CD14-positive monocyte (primary cell): ENCODE measurements around the gene AFDN. TPM values are rescaled to one million over a fixed set of nuclear protein-coding genes. Genes with fewer than 3 reads are reported as not detected.

Experiments used
- DNase-seq, 3 donors: peaks; one replicate each; pipeline ENCODE4 v3.0.0-alpha.2; 2011 to 2022
- H2AFZ ChIP-seq: 2 replicates; pipeline ENCODE4 v1.6.0; 2012; ENCODE audit warnings: mild to moderate bottlenecking, low read depth, low read length, inconsistent platforms; ENCODE audit not compliant: insufficient read depth, poor library complexity, severe bottlenecking
- H3K27ac ChIP-seq, 2 donors: 1 replicate in 1 of 2; 2 replicates in 1 of 2; pipeline ENCODE4 v1.5.1; 2012 to 2013; ENCODE audit warnings: low read length in 2 of 2, control low read depth in 1 of 2, inconsistent platforms in 1 of 2, low read depth in 1 of 2, mild to moderate bottlenecking in 1 of 2
- H3K27me3 ChIP-seq, 2 donors: one replicate each; pipeline versions ENCODE4 v1.6.0 to v1.6.1; 2011 to 2013; ENCODE audit warnings: low read length in 2 of 2; ENCODE audit not compliant: control insufficient read depth in 2 of 2, insufficient read depth in 2 of 2
- H3K36me3 ChIP-seq, 2 donors: replicated peaks in 1 of 2; 1 replicate in 1 of 2; 2 replicates in 1 of 2; pipeline versions ENCODE4 v1.5.1 to v1.6.1; 2012 to 2013; ENCODE audit warnings: low read length in 2 of 2, control low read depth in 1 of 2, inconsistent platforms in 1 of 2, mild to moderate bottlenecking in 1 of 2; ENCODE audit not compliant: insufficient read depth in 2 of 2, control insufficient read depth in 1 of 2
- H3K4me1 ChIP-seq, 2 donors: 1 replicate in 1 of 2; 2 replicates in 1 of 2; pipeline versions ENCODE4 v1.5.1 to v1.6.1; 2012 to 2013; ENCODE audit warnings: low read length in 2 of 2, control low read depth in 1 of 2, inconsistent platforms in 1 of 2, mild to moderate bottlenecking in 1 of 2, moderate library complexity in 1 of 2; ENCODE audit not compliant: insufficient read depth in 2 of 2, control insufficient read depth in 1 of 2
- H3K4me2 ChIP-seq: replicated peaks from 2 replicates; pipeline ENCODE3; 2012; ENCODE audit warnings: low read length, moderate library complexity, mild to moderate bottlenecking; ENCODE audit not compliant: poor library complexity, severe bottlenecking; ENCODE audit errors: extremely low read depth
- H3K4me3 ChIP-seq, 3 experiments: fragments of 200-600 bp in 1 of 3; sonication (generic) in 1 of 3; replicated peaks in 1 of 3; 1 replicate in 2 of 3; 2 replicates in 1 of 3; pipeline ENCODE4 v1.5.1; 2011 to 2013; ENCODE audit warnings: low read length in 3 of 3, mild to moderate bottlenecking in 3 of 3, control low read depth in 2 of 3, low read depth in 2 of 3, inconsistent platforms in 1 of 3, moderate library complexity in 1 of 3
- H3K79me2 ChIP-seq: 2 replicates; pipeline ENCODE4 v1.6.0; 2012; ENCODE audit warnings: mild to moderate bottlenecking, control low read depth, inconsistent platforms, low read length, moderate library complexity; ENCODE audit not compliant: insufficient read depth
- H3K9ac ChIP-seq: 2 replicates; pipeline ENCODE4 v1.6.0; 2017; ENCODE audit warnings: low read length, mild to moderate bottlenecking; ENCODE audit not compliant: insufficient read depth, poor library complexity, severe bottlenecking
- H3K9me3 ChIP-seq, 2 donors: replicated peaks in 1 of 2; 1 replicate in 1 of 2; 2 replicates in 1 of 2; pipeline versions ENCODE4 v1.5.1 to v1.6.1; 2012 to 2013; ENCODE audit warnings: low read length in 2 of 2, control low read depth in 1 of 2; ENCODE audit not compliant: control insufficient read depth in 1 of 2, insufficient read depth in 1 of 2
- H4K20me1 ChIP-seq: 2 replicates; pipeline ENCODE4 v1.6.0; 2012; ENCODE audit warnings: mild to moderate bottlenecking, low read length, control low read depth, moderate library complexity; ENCODE audit not compliant: insufficient read depth
- H3K27ac Mint-ChIP-seq, 7 donors: one replicate each; pipeline ENCODE4 v1.8.0; 2020; ENCODE audit warnings: mild to moderate bottlenecking in 7 of 7, mixed read lengths in 7 of 7, moderate library complexity in 6 of 7, inconsistent platforms in 2 of 7
- H3K27me3 Mint-ChIP-seq, 3 donors: one replicate each; pipeline ENCODE4 v1.8.0; 2021 to 2022; ENCODE audit warnings: low read depth in 3 of 3, mild to moderate bottlenecking in 3 of 3, mixed read lengths in 3 of 3, moderate library complexity in 3 of 3, inconsistent platforms in 1 of 3
- H3K36me3 Mint-ChIP-seq, 2 donors: one replicate each; pipeline ENCODE4 v1.8.0; 2020; ENCODE audit warnings: mixed read lengths in 2 of 2, inconsistent platforms in 1 of 2, mild to moderate bottlenecking in 1 of 2
- H3K4me1 Mint-ChIP-seq: one replicate; pipeline ENCODE4 v1.8.0; 2020; ENCODE audit warnings: mild to moderate bottlenecking, mixed read lengths
- H3K4me3 Mint-ChIP-seq, 2 donors: one replicate each; pipeline ENCODE4 v1.8.0; 2020; ENCODE audit warnings: mild to moderate bottlenecking in 2 of 2, mixed read lengths in 2 of 2, moderate library complexity in 1 of 2
- H3K9me3 Mint-ChIP-seq, 7 donors: one replicate each; pipeline ENCODE4 v1.8.0; 2020 to 2022; ENCODE audit warnings: mixed read lengths in 7 of 7, mild to moderate bottlenecking in 6 of 7, moderate library complexity in 6 of 7, inconsistent platforms in 2 of 7
- CTCF ChIP-seq: fragments of 200-600 bp; IDR thresholded peaks from one replicate; pipeline ENCODE4 v1.8.0; 2022; ENCODE audit warnings: antibody characterized with exemption, mild to moderate bottlenecking
- WGBS: methylation state at CpG from one replicate; pipeline ENCODE4 v1.1.5; 2013; ENCODE audit warnings: missing lambda C conversion rate; ENCODE audit not compliant: insufficient coverage; 5-methylcytosine and 5-hydroxymethylcytosine counted together
- intact Hi-C, 2 donors: fragments of 100-400 bp; cut with micrococcal nuclease; formaldehyde crosslinking; loops; one replicate each; pipeline versions ENCODE4 v1.15.0 to v1.15.1; 2023
- polyA plus RNA-seq, 3 donors: library from polyadenylated mRNA; depleted of rRNA in 1 of 3; unstranded in 2 of 3; stranded (reverse) in 1 of 3; fragments of 300-500 nt in 2 of 3; fragments of >200 nt in 1 of 3; fragmentation: Illumina TruSeq in 2 of 3; gene quantifications; 1 replicate in 2 of 3; 2 replicates in 1 of 3; pipeline ENCODE4 v1.2.3, GENCODE V29; 2012 to 2021

AFDN gene
- polyA plus RNA-seq, 3 donors, result 0.03 to 1.5 TPM; not detected in 1

GRCh38 chr6:167968091-167968490 lies 141.4 kb downstream of the AFDN start:
- H3K36me3 Mint-ChIP-seq, result no peaks in the 10 kb centered on the region
- Histone ChIP-seq H3K4me2 (no peak overlapping the region), H3K4me3 (no peak overlapping the region), H2AFZ (no peak overlapping the region), H3K36me3 (no peaks in the 10 kb centered on the region), H3K4me1 (no peaks in the 10 kb centered on the region), H3K79me2 (no peaks in the 10 kb centered on the region), H3K27ac (no peak overlapping the region), H3K27me3 (no peaks in the 10 kb centered on the region), H4K20me1 (no peaks in the 10 kb centered on the region), H3K9me3 (no peaks in the 10 kb centered on the region), H3K9ac (no peak overlapping the region)
- H3K4me1 Mint-ChIP-seq, result no peaks in the 10 kb centered on the region
- no peak overlapping the region for H3K4me3 Mint-ChIP-seq
- intact Hi-C loops, result no loop called here
- H3K9me3 Mint-ChIP-seq, result peaks cover 0 to 6% (median 2%) of the 10 kb centered on the region in 7 donors
- TF ChIP-seq CTCF, result peak; percentile 18
- no peak for DNase-seq
- H3K27me3 Mint-ChIP-seq, result peaks cover 0 to 4% (median 0%) of the 10 kb centered on the region in 3 donors
- H3K27ac Mint-ChIP-seq, result no peak overlapping the region
- 95% methylated on average over 4 of the region's 6 CpGs for WGBS

GRCh38 chr6:167970230-167970629 lies 143.5 kb downstream of the AFDN start:
- Histone ChIP-seq H3K79me2 (no peaks in the 10 kb centered on the region), H3K9ac (no peak overlapping the region), H3K4me3 (no peak overlapping the region), H3K4me2 (no peak overlapping the region), H4K20me1 (no peaks in the 10 kb centered on the region), H3K27me3 (no peaks in the 10 kb centered on the region), H2AFZ (no peak overlapping the region), H3K27ac (no peak overlapping the region), H3K9me3 (no peaks in the 10 kb centered on the region), H3K4me1 (no peaks in the 10 kb centered on the region), H3K36me3 (no peaks in the 10 kb centered on the region)
- WGBS, result 93% methylated on average over 3 of the region's 10 CpGs
- Mint-ChIP-seq H3K27ac (no peak overlapping the region), H3K9me3 (peaks cover 0 to 6% (median 2%) of the 10 kb centered on the region in 7 donors), H3K27me3 (peaks cover 0 to 3% (median 3%) of the 10 kb centered on the region in 3 donors), H3K36me3 (no peaks in the 10 kb centered on the region), H3K4me1 (no peaks in the 10 kb centered on the region), H3K4me3 (no peak overlapping the region)
- no peak for TF ChIP-seq CTCF
- intact Hi-C loops, result no loop called here
- no peak for DNase-seq
